Ovary (tissue), 3 donors: ENCODE data around the gene LRCH3.

Experiments
- CTCF ChIP-seq, 3 donors: fragments of 450-650 bp in 2 of 3; fragments of 200-600 bp in 1 of 3; IDR thresholded peaks; one replicate each; pipeline versions ENCODE4 v1.5.1 to v1.8.0; 2016 to 2022; ENCODE audit warnings: antibody characterized with exemption in 3 of 3, mild to moderate bottlenecking in 1 of 3
- EP300 ChIP-seq: sonication (generic); formaldehyde crosslinking; IDR thresholded peaks from one replicate; pipeline ENCODE4 v1.6.1; 2017; ENCODE audit warnings: antibody characterized with exemption
- POLR2A ChIP-seq: fragments of 450-650 bp; IDR thresholded peaks from one replicate; pipeline ENCODE4 v1.6.1; 2017; ENCODE audit warnings: antibody characterized with exemption, mild to moderate bottlenecking, moderate library complexity
- donor health status: DM: no; HTN: no; CAD: no.

- TF ChIP-seq CTCF (IDR thresholded peaks at IDR 0.05) (no peak), POLR2A (no peak), EP300 (no peak)
Observed at GRCh38 chr3:197804511-197804910, 13.5 kb downstream of the LRCH3 start.
